Stimulated activated CD8-positive, alpha-beta memory T cell treated with anti-CD3 and anti-CD28 coated beads, Interleukin-15, amount 100 ng/mL, for 24 hours (primary cell): Measurements from ENCODE around the gene SLC16A3.

Experiments used
- DNase-seq: peaks from one replicate; pipeline ENCODE4 v3.0.0-alpha.2; 2020; ENCODE audit warnings: low read depth

Gene SLC16A3

DNA sequence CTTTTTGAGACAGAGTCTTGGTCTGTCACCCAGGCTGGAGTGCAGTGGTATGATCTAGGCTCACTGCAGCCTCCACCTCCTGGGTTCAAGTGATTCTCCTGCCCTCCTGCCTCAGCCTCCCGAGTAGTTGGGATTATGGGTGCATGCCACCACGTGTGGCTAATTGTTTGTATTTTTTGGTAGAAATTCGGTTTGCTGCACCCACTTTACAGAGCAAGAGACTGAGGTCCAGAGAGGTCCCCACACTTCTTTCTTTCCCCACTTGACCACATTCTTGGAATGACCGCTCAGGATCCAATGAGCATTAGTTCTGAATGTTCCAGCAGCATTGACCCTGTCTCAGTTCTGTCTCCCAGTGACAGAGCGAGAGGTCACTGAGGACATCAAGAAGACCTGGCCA lies 5.3 kb upstream of the SLC16A3 start:
- DNase-seq = no peak

DNA sequence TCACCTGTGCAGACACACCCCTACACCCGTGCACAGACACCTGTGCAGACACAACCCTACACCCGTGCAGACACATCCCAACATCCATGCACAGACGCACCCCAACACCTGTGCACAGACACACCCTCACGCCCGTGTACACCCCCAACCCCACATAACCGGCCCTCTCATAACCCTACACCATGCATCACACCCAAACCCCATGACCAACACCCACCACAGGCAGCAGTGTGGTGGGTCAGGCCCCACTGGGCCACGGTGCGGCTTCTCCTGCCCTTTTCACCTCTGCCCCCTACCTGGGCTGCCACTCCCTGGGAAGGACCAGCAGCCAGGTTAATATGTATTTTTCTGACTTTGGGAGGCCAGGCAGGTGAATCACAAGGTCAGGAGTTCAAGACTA lies 4.2 kb upstream of the SLC16A3 start:
- no peak for DNase-seq

DNA sequence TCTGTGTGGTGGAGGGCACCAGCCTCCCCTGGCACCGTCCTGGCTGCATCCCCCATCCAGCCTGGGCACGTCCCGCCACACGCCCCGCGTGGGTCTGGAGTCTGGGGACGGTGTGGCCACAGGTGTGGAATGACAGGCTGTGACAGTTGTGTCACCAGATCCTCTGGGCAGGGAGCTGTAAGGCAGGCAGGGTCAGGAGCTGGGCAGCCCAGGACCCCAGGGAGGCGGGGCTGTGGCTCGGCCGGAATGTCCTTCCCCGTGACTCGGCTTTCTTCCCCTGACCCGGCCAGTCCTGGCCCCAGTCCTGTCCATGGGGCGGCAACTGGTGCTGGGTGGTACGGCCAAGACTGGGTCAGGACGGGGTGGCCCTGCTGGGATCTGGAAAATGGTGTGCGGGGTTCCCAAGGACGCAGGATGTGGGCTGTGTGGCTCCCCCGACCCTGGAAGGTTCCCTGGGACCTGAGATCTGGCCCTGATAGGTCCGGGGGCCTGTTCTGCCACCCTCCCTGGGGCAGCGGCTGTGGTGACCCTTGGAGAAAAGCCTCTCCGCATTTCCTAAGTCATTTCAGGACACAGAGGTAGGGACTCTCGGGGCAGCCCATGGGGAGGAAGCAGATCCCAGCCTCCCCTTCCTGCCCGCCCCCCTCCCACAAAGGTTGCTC lies 3.3 kb upstream of the SLC16A3 start:
- no peak for DNase-seq

DNA sequence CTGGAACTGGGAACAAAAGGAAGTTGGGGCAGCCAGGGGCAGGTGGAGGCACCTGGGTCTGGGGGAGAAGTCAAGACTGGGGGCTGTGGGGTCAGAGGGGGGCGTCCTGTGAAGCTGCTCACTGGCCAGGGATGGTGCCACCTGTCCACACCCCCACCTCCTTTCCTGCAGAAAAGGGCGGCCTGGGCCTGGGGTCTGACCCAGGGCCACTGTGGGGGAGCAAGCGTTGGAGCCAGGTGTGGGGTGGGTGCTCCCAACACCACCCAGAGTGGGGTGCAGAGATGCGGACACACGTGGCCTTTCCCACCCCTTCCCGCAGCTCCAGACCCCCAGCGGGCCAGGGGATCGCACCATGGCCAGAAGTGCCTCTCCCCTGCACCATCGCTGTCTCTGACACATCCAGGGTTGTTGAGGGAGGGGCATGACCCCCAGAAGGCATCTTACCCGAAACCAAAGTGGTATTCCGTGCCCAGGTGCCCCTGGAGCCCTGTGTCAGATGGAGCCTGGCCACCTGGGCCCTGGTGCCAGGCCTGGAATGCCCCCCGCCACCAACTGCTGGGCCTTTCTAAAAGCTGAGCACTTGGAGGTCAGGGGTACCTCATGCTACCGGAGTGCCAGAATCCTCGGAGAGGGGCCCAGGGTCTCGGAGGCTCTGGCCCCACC lies 2.6 kb upstream of the SLC16A3 start:
- DNase-seq = no peak

DNA sequence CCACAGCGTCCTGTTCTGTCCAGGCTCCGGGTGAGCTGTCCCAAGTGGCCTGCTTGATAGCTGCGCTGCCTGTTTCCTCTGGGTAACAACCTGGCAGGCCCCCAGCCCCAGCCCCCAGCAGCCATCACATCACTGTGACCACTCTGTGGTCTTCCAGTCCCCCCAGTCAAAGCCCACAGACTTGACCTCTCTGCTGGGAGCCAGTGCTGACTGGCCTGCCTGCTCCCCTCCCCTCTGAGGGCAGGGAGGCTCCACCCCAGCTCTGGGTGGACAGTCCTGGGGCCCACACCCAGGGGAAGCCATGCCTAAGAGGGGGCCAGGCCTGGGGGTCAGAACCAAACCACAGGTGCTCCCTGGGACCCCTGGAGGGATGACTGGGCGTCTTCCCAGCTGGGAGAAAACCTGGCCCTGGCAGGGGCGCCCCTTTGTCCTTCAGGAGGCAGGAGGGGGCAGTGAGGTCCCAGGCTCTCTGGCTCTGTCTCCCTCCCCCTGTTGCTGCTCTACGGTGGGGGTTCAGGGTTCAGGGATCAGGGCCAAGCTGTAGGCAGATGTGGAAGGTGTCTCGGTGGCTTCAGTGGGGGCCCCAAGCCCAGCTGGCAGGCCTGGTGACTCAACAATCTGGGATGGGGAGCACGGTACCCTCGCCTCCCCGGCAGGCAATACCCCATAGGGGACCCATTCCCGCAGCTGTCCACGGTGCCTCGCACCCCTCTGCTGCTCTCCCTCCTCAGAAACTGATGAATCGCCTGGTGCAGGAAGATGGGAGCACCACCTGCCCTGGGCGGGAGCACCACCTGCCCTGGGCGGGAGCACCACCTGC lies 1.8 kb upstream of the SLC16A3 start:
- DNase-seq = no peak

DNA sequence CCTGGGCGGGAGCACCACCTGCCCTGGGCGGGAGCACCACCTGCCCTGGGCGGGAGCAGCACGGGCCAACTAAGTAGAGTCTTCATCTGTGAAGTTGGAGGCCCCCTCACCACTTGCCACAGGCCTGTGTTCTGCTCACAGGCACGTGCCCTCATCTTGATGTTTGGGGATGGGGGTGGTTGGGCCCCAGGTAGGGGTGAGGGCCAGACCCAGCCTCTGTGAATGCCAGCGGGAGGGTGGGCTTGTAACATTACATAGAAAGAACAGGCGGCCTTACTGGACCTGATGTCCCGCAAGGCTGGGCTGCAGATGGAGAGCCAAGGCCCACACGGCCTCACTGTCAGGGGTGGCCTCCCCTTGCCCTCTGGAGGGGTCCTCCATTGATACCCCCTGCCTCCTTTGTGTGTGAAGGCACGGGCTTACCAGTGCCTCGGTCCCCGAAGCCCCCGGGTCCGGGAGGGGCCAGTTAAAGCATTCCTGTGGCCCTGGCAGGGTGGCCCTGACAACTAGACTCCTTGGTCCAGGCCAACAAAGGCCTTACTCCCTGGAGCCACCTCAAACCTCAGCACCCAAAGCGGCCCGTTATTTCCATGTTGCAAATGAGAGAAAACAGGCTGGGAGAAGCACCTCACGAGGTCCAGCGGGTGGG lies 1.1 kb upstream of the SLC16A3 start:
- no peak for DNase-seq

DNA sequence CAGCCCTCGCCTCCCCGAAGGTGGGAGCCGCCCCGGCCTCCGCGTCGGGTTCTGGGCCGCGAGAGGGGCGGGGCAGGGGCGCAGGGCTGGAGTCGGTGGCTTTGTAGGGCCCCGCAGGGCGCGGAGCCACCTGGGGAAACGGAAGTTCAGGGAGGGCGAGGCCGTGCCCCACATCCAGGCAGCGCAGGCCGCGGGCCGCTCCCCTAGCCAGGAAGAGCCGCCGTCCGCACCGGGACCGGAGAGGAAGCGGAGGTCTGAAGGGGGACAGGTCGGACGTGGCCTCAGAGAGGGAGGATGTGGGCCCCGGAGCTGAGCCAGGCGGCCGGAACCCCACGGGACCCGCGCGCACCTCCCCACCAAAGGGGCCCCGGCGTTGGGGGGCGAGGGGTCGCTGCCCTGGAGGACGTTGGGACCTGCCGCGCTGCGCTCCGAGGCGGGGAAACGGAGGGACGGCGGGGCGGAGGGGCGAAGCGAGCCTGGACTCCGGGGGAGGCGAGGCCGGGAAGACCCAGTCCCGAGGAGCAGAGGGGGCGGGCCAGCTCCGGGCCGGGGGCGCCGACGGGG lies 482 bp upstream of the SLC16A3 start:
- DNase-seq = no peak

DNA sequence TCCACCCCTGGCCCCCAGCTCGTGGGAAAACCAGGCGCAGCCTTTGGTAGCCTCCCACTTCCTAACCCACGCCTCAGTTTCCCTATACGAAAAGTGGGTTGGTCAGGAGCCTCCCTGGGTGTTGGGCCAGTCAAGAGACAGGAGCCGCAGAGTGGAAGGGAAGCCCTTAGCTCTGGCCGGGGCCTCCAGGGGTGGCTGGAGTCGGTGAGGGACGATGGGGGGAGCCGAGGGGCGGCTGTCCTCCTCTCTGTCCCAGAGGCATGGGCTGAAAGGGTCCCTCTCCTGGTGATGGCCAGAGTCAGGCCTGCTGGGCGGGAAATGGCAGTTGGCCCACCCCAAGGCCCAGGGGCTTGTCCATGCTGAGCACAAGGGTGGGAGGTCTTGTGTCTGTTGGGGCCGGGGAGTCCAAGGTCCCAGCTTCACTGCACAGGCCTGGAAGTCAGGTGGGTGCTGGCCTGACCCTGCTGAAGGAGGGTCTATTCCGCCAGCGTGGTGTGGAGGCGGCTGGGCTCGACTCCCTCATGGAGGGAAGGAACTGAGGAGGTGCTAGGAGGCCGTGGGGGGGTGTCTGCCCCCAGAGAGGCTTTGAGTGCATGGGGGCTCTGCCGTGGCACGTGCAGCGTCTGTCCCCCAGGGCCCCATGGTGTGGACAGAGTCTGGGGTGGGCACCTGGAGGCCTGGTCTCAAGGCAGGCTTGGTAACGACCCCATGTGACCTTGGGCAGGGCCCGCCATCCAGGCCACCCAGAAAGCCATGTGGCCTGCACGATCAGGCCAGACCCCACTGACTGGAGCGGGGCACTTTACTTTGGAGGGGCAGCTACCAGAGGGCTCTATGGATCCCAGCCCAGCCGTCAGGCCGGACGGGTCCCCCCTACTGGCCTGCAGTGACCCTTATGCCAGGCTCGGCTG lies 1.1 kb downstream of the SLC16A3 start:
- DNase-seq = no peak

DNA sequence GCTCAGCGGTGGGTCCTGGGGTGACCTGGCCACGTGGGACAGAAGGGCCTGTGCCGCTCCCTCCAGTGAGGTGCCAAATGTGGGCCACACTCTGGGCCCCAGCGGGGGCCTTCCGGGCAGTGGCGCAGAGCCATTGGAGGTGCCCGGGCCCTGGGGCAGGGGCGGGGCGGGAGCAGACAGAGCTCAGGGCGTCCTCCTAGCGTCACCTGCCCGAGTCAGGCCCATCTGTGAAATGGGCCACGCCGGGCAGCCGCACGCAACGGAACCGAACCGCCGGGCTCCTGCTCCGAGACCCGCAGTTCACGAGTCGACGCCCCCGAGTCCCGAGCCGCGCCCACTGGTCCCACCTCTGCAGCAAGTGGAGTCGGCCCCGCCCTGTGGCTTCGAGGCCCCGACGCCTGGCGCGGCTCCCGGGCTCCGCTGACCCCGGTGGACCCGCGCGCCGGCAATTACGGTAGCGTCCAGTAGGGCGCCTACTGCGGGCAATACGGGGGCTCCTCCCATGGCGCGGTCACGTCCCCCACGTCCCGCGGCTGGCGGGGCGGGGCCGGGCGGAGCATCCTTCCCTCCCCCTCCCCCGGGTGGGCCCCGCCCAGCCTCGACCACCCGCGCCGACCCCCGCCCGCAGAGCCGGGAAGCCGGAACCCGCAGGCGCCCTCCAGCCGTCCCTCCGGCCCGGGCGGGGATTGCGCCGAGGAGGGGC lies 1.9 kb downstream of the SLC16A3 start:
- no peak for DNase-seq

DNA sequence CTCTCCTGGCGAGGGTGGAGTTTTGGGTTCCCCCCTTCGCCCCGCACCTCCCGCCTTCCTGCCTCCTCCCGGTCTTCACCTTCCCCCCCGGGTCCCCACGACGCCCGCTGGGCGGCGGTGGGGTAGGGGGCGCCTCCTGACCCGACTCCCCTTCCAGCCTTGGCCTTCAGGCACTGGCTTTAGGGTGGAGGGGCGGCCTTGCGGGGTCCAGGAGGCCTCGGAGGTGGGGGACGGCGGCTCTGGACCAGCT lies 2.4 kb downstream of the SLC16A3 start:
- no peak for DNase-seq

DNA sequence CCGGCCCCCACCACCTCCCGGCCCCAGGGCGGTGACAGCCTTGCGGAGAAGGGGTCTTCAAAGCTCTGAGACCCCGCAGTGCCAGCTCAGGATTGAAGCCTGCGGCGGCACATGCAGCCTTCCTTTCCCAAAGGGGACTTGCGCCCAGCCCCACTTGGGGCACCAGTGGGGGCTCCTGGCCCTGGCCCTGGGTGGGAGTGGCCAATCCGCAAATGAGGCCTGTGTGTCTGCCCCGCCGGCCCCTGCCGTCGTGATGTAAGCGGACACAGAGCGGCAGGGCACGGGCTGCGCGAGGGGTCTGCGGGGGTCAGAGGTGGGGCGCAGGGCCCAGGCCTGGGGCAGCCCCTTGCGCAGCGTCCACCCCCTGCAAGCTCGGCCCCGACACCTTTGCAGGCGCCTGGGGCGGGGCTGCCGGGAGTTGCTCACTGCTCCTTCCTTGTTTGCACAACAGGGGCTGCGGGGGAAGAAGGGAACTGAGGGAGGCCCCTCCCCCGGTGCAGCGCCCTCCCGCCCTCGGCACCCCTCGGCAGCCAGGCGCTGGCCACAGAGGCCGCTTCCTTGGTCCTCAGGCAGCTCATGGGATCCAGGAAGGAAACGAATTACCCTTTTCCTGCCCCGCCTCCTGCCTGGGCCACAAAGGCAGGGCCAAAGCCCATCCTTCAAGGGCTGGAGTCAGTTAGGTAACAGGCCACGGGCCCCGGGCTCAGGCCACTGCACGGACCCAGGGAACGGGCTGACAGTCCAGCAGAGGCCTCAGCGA lies 2.9 kb downstream of the SLC16A3 start:
- no peak for DNase-seq

DNA sequence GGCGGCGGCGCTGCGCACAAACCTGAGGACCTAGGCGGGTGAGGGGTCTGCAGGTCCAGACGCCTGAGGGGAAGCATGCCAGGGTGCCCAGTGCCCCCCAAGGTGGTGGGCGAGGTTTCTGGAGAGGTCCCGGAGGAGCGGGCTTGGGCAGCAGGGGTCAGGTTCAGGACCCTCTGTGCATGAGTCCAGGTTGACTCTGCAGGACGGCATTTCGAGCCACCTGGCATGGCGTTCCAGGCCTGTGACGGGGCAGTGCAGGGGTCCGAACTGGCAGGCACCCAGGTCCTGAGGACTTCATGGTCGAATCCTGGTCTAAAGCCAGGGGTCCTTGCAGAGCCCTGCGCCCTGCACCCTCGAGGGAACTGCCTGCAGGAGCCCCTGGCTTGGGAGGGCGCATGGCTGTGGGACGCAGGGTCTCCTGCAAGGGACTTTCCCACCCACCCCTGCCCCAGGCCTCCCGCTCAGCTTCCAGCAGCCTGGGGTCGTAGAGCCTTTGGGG lies 3.5 kb downstream of the SLC16A3 start:
- DNase-seq = no peak

DNA sequence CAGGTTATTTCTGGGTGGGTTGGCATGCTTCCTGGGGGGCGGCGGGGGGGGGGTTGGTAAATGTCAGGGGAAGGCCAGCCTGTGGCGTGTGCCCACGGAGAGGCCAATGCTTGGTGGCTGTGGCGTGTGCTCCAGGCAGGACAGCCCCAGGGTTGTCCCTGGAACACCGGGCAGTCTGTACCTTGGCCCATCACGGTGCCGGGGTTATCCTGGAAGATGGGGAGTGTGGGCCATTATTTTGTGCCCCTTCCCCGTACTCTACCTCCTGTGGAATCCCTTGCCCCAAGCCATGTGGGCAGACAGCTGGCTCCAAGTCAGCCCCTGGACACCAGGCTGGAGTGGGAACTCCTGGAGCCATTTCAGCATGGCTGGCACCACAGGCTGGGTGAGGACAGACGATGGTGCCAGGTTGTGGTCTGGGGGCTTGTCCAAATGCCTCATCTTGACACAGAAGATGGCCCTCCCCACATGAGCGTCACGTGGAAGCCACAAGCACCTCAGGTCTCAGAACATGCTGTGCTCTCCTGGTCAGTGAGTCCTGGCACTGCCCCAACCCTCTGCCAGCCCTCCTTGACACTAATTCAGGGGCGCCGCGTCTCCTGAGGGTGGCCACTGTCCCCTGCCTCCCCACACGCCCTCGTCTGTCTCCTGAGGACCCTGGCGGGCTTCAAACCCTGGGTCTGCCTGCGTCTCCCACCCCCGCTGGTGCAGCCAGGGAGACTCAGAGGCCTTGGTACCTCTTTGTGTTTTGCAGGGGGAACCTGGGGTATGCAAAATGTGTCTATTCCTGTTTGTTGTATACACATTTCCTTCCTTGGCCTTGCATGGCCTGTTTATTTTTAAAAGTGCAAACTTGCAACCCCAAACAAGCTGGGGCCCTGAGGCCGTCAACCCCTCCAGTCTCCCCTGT lies 4.3 kb downstream of the SLC16A3 start:
- DNase-seq = no peak

DNA sequence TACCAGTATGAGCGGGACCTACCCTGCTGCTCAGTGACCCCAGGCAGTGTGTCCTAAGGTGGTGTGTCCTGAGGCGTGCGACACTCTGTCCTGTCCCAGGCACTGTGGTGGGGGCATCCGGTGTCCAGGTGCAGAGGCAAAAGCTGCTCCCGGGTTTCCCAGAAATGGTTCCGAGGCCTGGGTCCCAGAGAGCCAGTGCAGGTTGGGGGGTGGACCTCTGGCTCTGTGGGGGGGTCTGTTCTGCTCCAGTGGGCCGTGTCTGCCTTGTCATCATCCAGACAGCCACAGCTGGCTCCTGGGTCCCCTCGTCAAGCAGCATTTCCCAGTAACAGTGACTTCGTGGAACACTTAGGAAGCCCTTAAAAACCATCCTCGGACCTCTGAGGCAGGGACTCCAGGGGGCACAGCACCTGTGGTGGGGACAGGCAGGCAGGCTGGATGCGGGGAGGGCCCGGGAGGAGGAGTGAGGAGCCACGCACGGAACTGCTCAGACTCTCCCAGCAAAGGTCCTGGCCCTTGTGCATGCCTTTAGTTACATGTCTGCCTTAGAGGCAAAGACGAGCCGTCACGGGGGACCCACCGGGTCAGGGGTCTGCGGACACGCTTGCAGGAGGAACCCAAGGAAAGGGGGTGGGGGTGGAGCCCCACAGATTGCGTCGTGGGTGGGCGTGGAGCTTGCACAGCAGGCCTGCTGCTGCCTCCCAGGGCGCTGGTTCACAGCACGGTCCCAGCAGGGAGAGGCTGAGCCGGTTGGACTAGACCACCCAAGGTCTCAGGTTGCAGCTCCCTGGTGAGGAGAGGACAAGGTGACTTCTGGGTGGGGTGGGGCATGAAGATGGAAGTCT lies 5.6 kb downstream of the SLC16A3 start:
- no peak for DNase-seq

DNA sequence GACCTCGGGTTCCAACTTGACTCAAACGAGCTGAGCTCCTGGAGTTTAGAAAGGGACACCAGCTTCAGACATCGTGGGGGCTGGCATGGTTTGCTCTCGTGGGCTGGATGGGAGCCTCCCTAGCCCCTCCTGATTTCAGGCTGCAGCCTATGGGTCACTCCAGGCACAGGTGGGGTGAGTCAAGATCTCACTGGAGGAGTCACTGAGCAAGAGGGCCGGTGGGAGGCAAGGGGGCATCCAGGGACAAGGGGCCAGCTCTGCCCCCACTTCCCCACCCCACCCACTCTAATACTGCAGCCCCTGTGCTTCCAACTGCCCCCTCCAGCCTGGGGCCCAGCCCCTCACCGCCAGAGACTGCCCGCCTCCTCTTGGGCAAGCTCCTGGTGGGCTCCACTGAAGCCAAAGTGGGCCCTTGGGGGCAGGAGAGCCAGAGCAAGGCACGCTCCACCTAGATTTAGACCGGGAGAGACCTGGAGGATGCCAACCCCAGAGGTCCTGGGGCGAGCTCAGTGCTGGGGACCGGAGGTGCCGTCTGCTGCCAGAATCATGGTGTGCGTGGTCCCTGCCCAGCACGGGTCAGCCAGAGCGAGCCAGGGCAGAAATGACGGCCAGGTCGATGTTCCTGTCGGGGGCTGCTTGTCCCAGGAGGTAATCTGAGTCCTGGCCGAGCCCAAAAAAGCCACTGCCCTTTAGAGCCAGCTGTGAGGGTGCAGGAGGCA lies 6.4 kb downstream of the SLC16A3 start:
- DNase-seq = no peak

DNA sequence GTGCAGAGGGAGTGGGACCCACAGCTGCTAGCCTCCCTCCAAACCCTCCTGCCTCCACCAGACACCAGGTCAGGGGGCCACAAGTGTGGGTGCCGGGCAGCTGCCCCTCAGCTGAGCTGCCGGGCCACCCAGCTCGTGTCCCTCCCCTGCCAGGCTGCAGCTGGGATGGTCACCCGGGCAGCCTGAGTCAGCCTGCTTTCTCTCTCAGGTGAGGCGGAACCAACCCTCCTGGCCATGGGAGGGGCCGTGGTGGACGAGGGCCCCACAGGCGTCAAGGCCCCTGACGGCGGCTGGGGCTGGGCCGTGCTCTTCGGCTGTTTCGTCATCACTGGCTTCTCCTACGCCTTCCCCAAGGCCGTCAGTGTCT lies 6.9 kb downstream of the SLC16A3 start:
- no peak for DNase-seq
